Naive B cell (primary cell): Measurements from ENCODE around the gene OMA1. TPM values are rescaled to one million over a fixed set of nuclear protein-coding genes. Genes with fewer than 3 reads are reported as not detected.
"Not testable (repeated sequence)": the region's sequence is repeated elsewhere in the genome, so short reads cannot be mapped to it uniquely, and the experiment has no call there.

Source experiments
- ATAC-seq, 2 donors: fragments of 150-1000 bp; cut with Tn5 transposase; 2 replicates each; pipeline ENCODE4 v1.10.0; 2021; ENCODE audit warnings: low read depth in 2 of 2, mild to moderate bottlenecking in 2 of 2, moderate library complexity in 2 of 2
- DNase-seq: peaks from one replicate; pipeline ENCODE4 v3.0.0; 2022
- H3K27ac Mint-ChIP-seq, 6 donors: one replicate each; pipeline ENCODE4 v1.8.0; 2020 to 2022; ENCODE audit warnings: mild to moderate bottlenecking in 6 of 6, mixed read lengths in 6 of 6, moderate library complexity in 5 of 6, inconsistent platforms in 2 of 6
- H3K27me3 Mint-ChIP-seq, 3 donors: one replicate each; pipeline ENCODE4 v1.8.0; 2021 to 2022; ENCODE audit warnings: mixed read lengths in 3 of 3, mild to moderate bottlenecking in 1 of 3
- H3K36me3 Mint-ChIP-seq, 2 donors: one replicate each; pipeline ENCODE4 v1.8.0; 2020 to 2022; ENCODE audit warnings: mixed read lengths in 2 of 2, inconsistent platforms in 1 of 2, mild to moderate bottlenecking in 1 of 2
- H3K4me1 Mint-ChIP-seq, 3 donors: one replicate each; pipeline ENCODE4 v1.8.0; 2020 to 2022; ENCODE audit warnings: mixed read lengths in 3 of 3, inconsistent platforms in 1 of 3, mild to moderate bottlenecking in 1 of 3, moderate library complexity in 1 of 3
- H3K4me3 Mint-ChIP-seq, 8 donors: one replicate each; pipeline ENCODE4 v1.8.0; 2020 to 2022; ENCODE audit warnings: mild to moderate bottlenecking in 8 of 8, mixed read lengths in 8 of 8, moderate library complexity in 8 of 8, inconsistent platforms in 2 of 8
- H3K9me3 Mint-ChIP-seq, 7 donors: one replicate each; pipeline ENCODE4 v1.8.0; 2020 to 2022; ENCODE audit warnings: mixed read lengths in 7 of 7, mild to moderate bottlenecking in 5 of 7, inconsistent platforms in 2 of 7, moderate library complexity in 1 of 7
- polyA plus RNA-seq, 6 donors: library from polyadenylated mRNA; unstranded; fragments of 300-500 nt; fragmentation: Illumina TruSeq; gene quantifications; one replicate each; pipeline ENCODE4 v1.2.3, GENCODE V29; 2021; ENCODE audit warnings: low read depth in 6 of 6

The OMA1 gene
- polyA plus RNA-seq, 6 donors from 2014 or later, result 30.9 to 54.7 (median 47.0) TPM

GRCh38 chr1:58582143-58582542 lies 35.6 kb upstream of the OMA1 start:
- not testable (repeated sequence) for H3K9me3 Mint-ChIP-seq, H3K4me3 Mint-ChIP-seq, H3K27ac Mint-ChIP-seq, ATAC-seq, DNase-seq
- Mint-ChIP-seq H3K27me3 (peaks cover 31 to 43% (median 39%) of the 10 kb centered on the region in 3 donors), H3K4me1 (peaks cover 13 to 20% (median 19%) of the 10 kb centered on the region in 3 donors), H3K36me3 (peaks cover 0 to 16% of the 10 kb centered on the region in 2 donors)

GRCh38 chr1:58581641-58582040 lies 35.1 kb upstream of the OMA1 start:
- no peak for ATAC-seq

GRCh38 chr1:58580186-58580585 lies 33.7 kb upstream of the OMA1 start:
- no peak for DNase-seq
- Mint-ChIP-seq H3K9me3 (peaks cover 0 to 8% (median 3%) of the 10 kb centered on the region in 7 donors), H3K4me3 (no peak overlapping the region), H3K27me3 (peaks cover 41 to 45% (median 42%) of the 10 kb centered on the region in 3 donors), H3K4me1 (peaks cover 21 to 31% (median 30%) of the 10 kb centered on the region in 3 donors), H3K27ac (no peak overlapping the region), H3K36me3 (peaks cover 0 to 16% of the 10 kb centered on the region in 2 donors)
- no peak for ATAC-seq

More at GRCh38 chr1:58581641-58582040, 35.1 kb upstream of the OMA1 start:
- peaks cover 31 to 40% (median 35%) of the 10 kb centered on the region in 3 donors for H3K27me3 Mint-ChIP-seq
- peaks cover 0 to 16% of the 10 kb centered on the region in 2 donors for H3K36me3 Mint-ChIP-seq
- H3K27ac Mint-ChIP-seq, result no peak overlapping the region
- peaks cover 13 to 20% (median 19%) of the 10 kb centered on the region in 3 donors for H3K4me1 Mint-ChIP-seq
- no peak overlapping the region for H3K4me3 Mint-ChIP-seq
- no peak for DNase-seq
- H3K9me3 Mint-ChIP-seq, result peaks cover 0 to 8% (median 3%) of the 10 kb centered on the region in 7 donors

- H3K4me3 Mint-ChIP-seq, result peak overlapping the region; percentile 5 to 70 (median 46)
- ATAC-seq, result no peak
- peaks cover 57 to 62% (median 59%) of the 10 kb centered on the region in 3 donors for H3K27me3 Mint-ChIP-seq
- no peak for DNase-seq
- H3K9me3 Mint-ChIP-seq, result peaks cover 0 to 8% (median 3%) of the 10 kb centered on the region in 7 donors
- peaks cover 13 to 20% (median 16%) of the 10 kb centered on the region in 3 donors for H3K4me1 Mint-ChIP-seq
- no peak overlapping the region for H3K27ac Mint-ChIP-seq
- H3K36me3 Mint-ChIP-seq, result peaks cover 0 to 16% of the 10 kb centered on the region in 2 donors
These were observed 31.1 kb upstream of the OMA1 start for GRCh38 chr1:58577654-58578030.

- H3K9me3 Mint-ChIP-seq, result peaks cover 0 to 8% (median 3%) of the 10 kb centered on the region in 7 donors
- peak within 1 kb of the TSS in 1 of 6 donors; percentile 18 for H3K27ac Mint-ChIP-seq
- no peak for ATAC-seq
These were observed 30.5 kb upstream of the OMA1 start, which contains the start of gene TACSTD2 for GRCh38 chr1:58576727-58577653. TSS of gene TACSTD2 (minus strand) at chr1:58577252. CDS start at chr1:58577156, 96 bp downstream.

GRCh38 chr1:58576325-58576726 lies 29.8 kb upstream of the OMA1 start:
- Mint-ChIP-seq H3K4me1 (peaks cover 13 to 20% (median 16%) of the 10 kb centered on the region in 3 donors), H3K27me3 (peaks cover 68 to 75% (median 71%) of the 10 kb centered on the region in 3 donors), H3K36me3 (peaks cover 0 to 16% of the 10 kb centered on the region in 2 donors), H3K9me3 (peaks cover 0 to 8% (median 3%) of the 10 kb centered on the region in 7 donors), H3K4me3 (peak overlapping the region; percentile 20 to 88 (median 78)), H3K27ac (peak overlapping the region in 1 of 6 donors; percentile 18)
- ATAC-seq, result peak in 1 of 2 donors; percentile 27
- DNase-seq, result no peak

More at GRCh38 chr1:58576727-58577653, 30.5 kb upstream of the OMA1 start, which contains the start of gene TACSTD2:
- Mint-ChIP-seq H3K36me3 (peaks cover 0 to 16% of the 10 kb centered on the region in 2 donors), H3K27me3 (peaks cover 62 to 68% (median 65%) of the 10 kb centered on the region in 3 donors), H3K4me3 (peak within 1 kb of the TSS; percentile 37 to 88 (median 78)), H3K4me1 (peaks cover 13 to 20% (median 16%) of the 10 kb centered on the region in 3 donors)
- DNase-seq, result no peak

GRCh38 chr1:58575551-58576324 lies 29.2 kb upstream of the OMA1 start:
- H3K4me1 Mint-ChIP-seq, result peaks cover 13 to 20% (median 16%) of the 10 kb centered on the region in 3 donors
- peak overlapping the region in 7 of 8 donors; percentile 72 to 88 (median 78) for H3K4me3 Mint-ChIP-seq
- DNase-seq (no peak), ATAC-seq (no peak)
- H3K27ac Mint-ChIP-seq, result peak overlapping the region in 2 of 6 donors; percentile 44 to 53
- peaks cover 0 to 16% of the 10 kb centered on the region in 2 donors for H3K36me3 Mint-ChIP-seq
- peaks cover 67 to 81% (median 73%) of the 10 kb centered on the region in 3 donors for H3K27me3 Mint-ChIP-seq
- peaks cover 0 to 8% (median 3%) of the 10 kb centered on the region in 7 donors for H3K9me3 Mint-ChIP-seq

GRCh38 chr1:58574816-58575215 lies 28.3 kb upstream of the OMA1 start:
- Mint-ChIP-seq H3K9me3 (peaks cover 0 to 8% (median 5%) of the 10 kb centered on the region in 7 donors), H3K27ac (no peak overlapping the region), H3K4me1 (peaks cover 13 to 20% (median 16%) of the 10 kb centered on the region in 3 donors), H3K36me3 (peaks cover 0 to 16% of the 10 kb centered on the region in 2 donors), H3K4me3 (no peak overlapping the region), H3K27me3 (peaks cover 70 to 83% (median 77%) of the 10 kb centered on the region in 3 donors)
- DNase-seq (no peak), ATAC-seq (no peak)

- H3K4me1 Mint-ChIP-seq, result peaks cover 13 to 20% (median 16%) of the 10 kb centered on the region in 3 donors
- no peak for DNase-seq
- H3K27me3 Mint-ChIP-seq, result peaks cover 63 to 83% (median 77%) of the 10 kb centered on the region in 3 donors
- peaks cover 0 to 7% (median 3%) of the 10 kb centered on the region in 7 donors for H3K9me3 Mint-ChIP-seq
- ATAC-seq, result peak; percentile 63 to 79
- H3K27ac Mint-ChIP-seq, result no peak overlapping the region
- H3K4me3 Mint-ChIP-seq, result no peak overlapping the region
- H3K36me3 Mint-ChIP-seq, result peaks cover 0 to 8% of the 10 kb centered on the region in 2 donors
These were observed 27.4 kb upstream of the OMA1 start for GRCh38 chr1:58573705-58574591.

GRCh38 chr1:58573138-58573537 lies 26.6 kb upstream of the OMA1 start:
- no peak overlapping the region for H3K27ac Mint-ChIP-seq
- H3K36me3 Mint-ChIP-seq, result peaks cover 0 to 8% of the 10 kb centered on the region in 2 donors
- peaks cover 13 to 20% (median 16%) of the 10 kb centered on the region in 3 donors for H3K4me1 Mint-ChIP-seq
- peaks cover 60 to 85% (median 81%) of the 10 kb centered on the region in 3 donors for H3K27me3 Mint-ChIP-seq
- no peak overlapping the region for H3K4me3 Mint-ChIP-seq
- DNase-seq (no peak), ATAC-seq (no peak)
- peaks cover 0 to 7% (median 3%) of the 10 kb centered on the region in 7 donors for H3K9me3 Mint-ChIP-seq

- Mint-ChIP-seq H3K27me3 (peaks cover 56 to 81% (median 76%) of the 10 kb centered on the region in 3 donors), H3K4me3 (no peak overlapping the region)
- ATAC-seq, result no peak
These were observed 26.2 kb upstream of the OMA1 start for GRCh38 chr1:58572690-58573089.

GRCh38 chr1:58571616-58572015 lies 25.1 kb upstream of the OMA1 start:
- Mint-ChIP-seq H3K9me3 (peaks cover 0 to 4% (median 0%) of the 10 kb centered on the region in 7 donors), H3K27ac (no peak overlapping the region), H3K4me3 (no peak overlapping the region), H3K27me3 (peaks cover 51 to 76% (median 70%) of the 10 kb centered on the region in 3 donors), H3K4me1 (peaks cover 9 to 11% (median 11%) of the 10 kb centered on the region in 3 donors), H3K36me3 (no peaks in the 10 kb centered on the region)
- DNase-seq (no peak), ATAC-seq (no peak)

More at GRCh38 chr1:58572690-58573089, 26.2 kb upstream of the OMA1 start:
- Mint-ChIP-seq H3K27ac (peak overlapping the region in 1 of 6 donors; percentile 16), H3K36me3 (peaks cover 0 to 6% of the 10 kb centered on the region in 2 donors), H3K4me1 (peaks cover 13 to 16% (median 15%) of the 10 kb centered on the region in 3 donors), H3K9me3 (peaks cover 0 to 7% (median 3%) of the 10 kb centered on the region in 7 donors)
- no peak for DNase-seq
